H9 (cell line): Measurements from ENCODE around the gene PDHX. TPM values are rescaled to one million over a fixed set of nuclear protein-coding genes. Genes with fewer than 3 reads are reported as not detected.

Source experiments
- DNase-seq: peaks from one replicate; pipeline ENCODE4 v3.0.0-alpha.2; 2017
- H2AFZ ChIP-seq: one replicate; pipeline ENCODE4 v1.6.1; 2013; ENCODE audit warnings: mild to moderate bottlenecking, low read length, control low read depth, moderate library complexity
- H2AK5ac ChIP-seq: 2 replicates; pipeline ENCODE4 v1.6.1; 2013; ENCODE audit warnings: low read length, control low read depth, mixed read lengths; ENCODE audit not compliant: insufficient read length
- H2BK120ac ChIP-seq: one replicate; pipeline ENCODE4 v1.6.1; 2013; ENCODE audit warnings: low read depth, mild to moderate bottlenecking, low read length, control low read depth, inconsistent platforms; ENCODE audit not compliant: poor library complexity, severe bottlenecking
- H2BK12ac ChIP-seq: 2 replicates; pipeline ENCODE4 v1.6.1; 2013; ENCODE audit warnings: low read length, control low read depth, mixed read lengths, low read depth; ENCODE audit not compliant: insufficient read length
- H2BK15ac ChIP-seq: 2 replicates; pipeline ENCODE4 v1.6.1; 2013; ENCODE audit warnings: low read depth, low read length, control low read depth
- H2BK20ac ChIP-seq: one replicate; pipeline ENCODE4 v1.6.1; 2013; ENCODE audit warnings: low read depth, mild to moderate bottlenecking, low read length, control low read depth, inconsistent platforms; ENCODE audit not compliant: poor library complexity, severe bottlenecking
- H2BK5ac ChIP-seq: 2 replicates; pipeline ENCODE4 v1.6.1; 2013; ENCODE audit warnings: low read length, control low read depth, mixed read lengths; ENCODE audit not compliant: insufficient read length
- H3K14ac ChIP-seq: 2 replicates; pipeline ENCODE4 v1.6.1; 2013; ENCODE audit warnings: low read length, control low read depth; ENCODE audit not compliant: insufficient read depth
- H3K18ac ChIP-seq: 2 replicates; pipeline ENCODE4 v1.6.1; 2013; ENCODE audit warnings: low read depth, mild to moderate bottlenecking, mixed read lengths, low read length, control low read depth; ENCODE audit not compliant: insufficient read length
- H3K23ac ChIP-seq: 2 replicates; pipeline ENCODE4 v1.6.1; 2013; ENCODE audit warnings: low read length, control low read depth, mixed read lengths, low read depth; ENCODE audit not compliant: insufficient read length
- H3K23me2 ChIP-seq: 2 replicates; pipeline ENCODE4 v1.6.1; 2013; ENCODE audit warnings: low read depth, mild to moderate bottlenecking, mixed read lengths, low read length, control low read depth; ENCODE audit not compliant: insufficient read length, poor library complexity, severe bottlenecking
- H3K27ac ChIP-seq: 2 replicates; pipeline ENCODE4 v1.5.1; 2013; ENCODE audit warnings: low read length, control low read depth, mixed read lengths, low read depth; ENCODE audit not compliant: insufficient read length
- H3K27me3 ChIP-seq: 2 replicates; pipeline ENCODE4 v1.6.1; 2013; ENCODE audit warnings: low read length, control low read depth, inconsistent platforms; ENCODE audit not compliant: insufficient read depth
- H3K4ac ChIP-seq: 2 replicates; pipeline ENCODE4 v1.6.1; 2013; ENCODE audit warnings: low read depth, mild to moderate bottlenecking, control low read depth, inconsistent platforms, low read length, moderate library complexity
- H3K4me1 ChIP-seq: 2 replicates; pipeline ENCODE4 v1.6.1; 2013; ENCODE audit warnings: low read length, control low read depth, inconsistent platforms; ENCODE audit not compliant: insufficient read depth
- H3K4me2 ChIP-seq: 2 replicates; pipeline ENCODE4 v1.6.1; 2013; ENCODE audit warnings: low read length, control low read depth, mixed read lengths; ENCODE audit not compliant: insufficient read length, insufficient read depth
- H3K56ac ChIP-seq: 2 replicates; pipeline ENCODE4 v1.6.1; 2013; ENCODE audit warnings: low read depth, mild to moderate bottlenecking, mixed read lengths, low read length, control low read depth; ENCODE audit not compliant: insufficient read length
- H3K79me1 ChIP-seq: 2 replicates; pipeline ENCODE4 v1.6.1; 2013; ENCODE audit warnings: low read depth, mild to moderate bottlenecking, moderate library complexity, low read length, control low read depth, inconsistent platforms; ENCODE audit not compliant: insufficient read depth, poor library complexity, severe bottlenecking
- H3K79me2 ChIP-seq: 2 replicates; pipeline ENCODE4 v1.6.1; 2013; ENCODE audit warnings: low read length, control low read depth, inconsistent platforms; ENCODE audit not compliant: insufficient read depth
- H3K9ac ChIP-seq: 2 replicates; pipeline ENCODE4 v1.6.1; 2013; ENCODE audit warnings: low read length, control low read depth, mixed read lengths; ENCODE audit not compliant: insufficient read length; ENCODE audit errors: extremely low read depth
- H3K9me3 ChIP-seq: one replicate; pipeline ENCODE4 v1.6.1; 2013; ENCODE audit warnings: low read depth, low read length, inconsistent platforms; ENCODE audit not compliant: control insufficient read depth
- H3T11ph ChIP-seq: one replicate; pipeline ENCODE4 v1.6.1; 2013; ENCODE audit warnings: mild to moderate bottlenecking, low read length, control low read depth, inconsistent platforms
- H4K20me1 ChIP-seq: one replicate; pipeline ENCODE4 v1.6.1; 2013; ENCODE audit not compliant: control insufficient read depth, insufficient read length, insufficient read depth
- H4K5ac ChIP-seq: 2 replicates; pipeline ENCODE4 v1.6.1; 2013; ENCODE audit warnings: low read depth, mild to moderate bottlenecking, mixed read lengths, low read length, control low read depth; ENCODE audit not compliant: insufficient read length
- H4K8ac ChIP-seq: replicated peaks from 2 replicates; pipeline ENCODE4 v1.6.1; 2013; ENCODE audit warnings: low read length, control low read depth, mixed read lengths, low read depth; ENCODE audit not compliant: insufficient read length
- H4K91ac ChIP-seq: 2 replicates; pipeline ENCODE4 v1.6.1; 2013; ENCODE audit warnings: low read depth, mild to moderate bottlenecking, moderate library complexity, mixed read lengths, low read length, control low read depth; ENCODE audit not compliant: insufficient read length
- H3K27ac Mint-ChIP-seq, 3 experiments: 2 replicates in 2 of 3; 3 replicates in 1 of 3; pipeline ENCODE4 v1.8.0; 2020 to 2021; ENCODE audit warnings: mixed read lengths in 3 of 3, mild to moderate bottlenecking in 1 of 3, moderate library complexity in 1 of 3
- H3K27me3 Mint-ChIP-seq: 2 replicates; pipeline ENCODE4 v1.8.0; 2021; ENCODE audit warnings: low read depth, mild to moderate bottlenecking, moderate library complexity, mixed read lengths
- H3K36me3 Mint-ChIP-seq, 3 experiments: 2 replicates in 2 of 3; 3 replicates in 1 of 3; pipeline ENCODE4 v1.8.0; 2020 to 2021; ENCODE audit warnings: low read depth in 3 of 3, mixed read lengths in 3 of 3; ENCODE audit not compliant: insufficient read depth in 1 of 3
- H3K4me1 Mint-ChIP-seq, 2 experiments: 2 replicates each; pipeline ENCODE4 v1.8.0; 2020; ENCODE audit warnings: mixed read lengths in 2 of 2
- H3K4me3 Mint-ChIP-seq, 2 experiments: 2 replicates in 1 of 2; 3 replicates in 1 of 2; pipeline ENCODE4 v1.8.0; 2020 to 2021; ENCODE audit warnings: mild to moderate bottlenecking in 2 of 2, mixed read lengths in 2 of 2, moderate library complexity in 1 of 2
- H3K9me3 Mint-ChIP-seq, 2 experiments: 2 replicates in 1 of 2; 3 replicates in 1 of 2; pipeline ENCODE4 v1.8.0; 2020; ENCODE audit warnings: mild to moderate bottlenecking in 2 of 2, mixed read lengths in 2 of 2, moderate library complexity in 1 of 2
- CTCF ChIP-seq: fragments of 200-600 bp; sonication (generic); conservative IDR thresholded peaks from 3 replicates; pipeline ENCODE4 v1.8.0; 2021; ENCODE audit warnings: antibody characterized with exemption, mild to moderate bottlenecking
- WGBS: extraction: QIAGEN DNeasy Blood & Tissue Kit; methylation state at CpG from one replicate; pipeline ENCODE4 v1.1.7; 2013; ENCODE audit warnings: missing lambda C conversion rate, low lambda C conversion rate, mixed read lengths; ENCODE audit not compliant: insufficient read length; ENCODE audit errors: extremely low coverage; 5-methylcytosine and 5-hydroxymethylcytosine counted together
- total RNA-seq: library from RNA; stranded (reverse); gene quantifications from 2 replicates; pipeline ENCODE4 v1.2.1, GENCODE V29; 2021

The PDHX gene
- total RNA-seq, 1 experiment from 2014 or later, result 40.1 TPM

- Mint-ChIP-seq H3K27ac (no peak overlapping the region), H3K27me3 (no peaks in the 10 kb centered on the region), H3K4me3 (no peak overlapping the region), H3K4me1 (peaks cover 4 to 9% of the 10 kb centered on the region in 2 experiments; a peak in 3 of 4 replicates), H3K9me3 (no peaks in the 10 kb centered on the region; a peak in 1 of 5 replicates), H3K36me3 (peaks cover 0 to 4% (median 3%) of the 10 kb centered on the region in 3 experiments; a peak in 5 of 7 replicates)
- WGBS, result no CpG with 5 or more reads among the region's 1 CpG
- Histone ChIP-seq H3K18ac (no peak overlapping the region), H2BK5ac (no peak overlapping the region), H2BK15ac (no peak overlapping the region), H4K91ac (no peak overlapping the region), H3K79me1 (peaks cover 2% of the 10 kb centered on the region), H4K8ac (no peak overlapping the region), H3K4me2 (no peak overlapping the region), H2AFZ (no peak overlapping the region), H2BK120ac (no peak overlapping the region), H3K4ac (no peak overlapping the region), H3K9ac (no peak overlapping the region), H3K14ac (no peak overlapping the region), H3T11ph (no peak overlapping the region), H3K23ac (no peak overlapping the region), H3K79me2 (peaks cover under 1% of the 10 kb centered on the region; the same call in 1 of the 2 replicates), H2AK5ac (no peak overlapping the region), H4K5ac (no peak overlapping the region), H3K27me3 (no peaks in the 10 kb centered on the region), H3K56ac (no peak overlapping the region), H3K9me3 (no peaks in the 10 kb centered on the region), H3K27ac (no peak overlapping the region), H2BK20ac (no peak overlapping the region), H2BK12ac (no peak overlapping the region), H4K20me1 (no peaks in the 10 kb centered on the region), H3K4me1 (no peaks in the 10 kb centered on the region), H3K23me2 (no peaks in the 10 kb centered on the region)
- no peak for TF ChIP-seq CTCF
- no peak for DNase-seq
Observed at GRCh38 chr11:34938611-34939010, 22.2 kb downstream of the PDHX start.
